ENCODE data around the gene GPR108.
"Not testable (repeated sequence)": the region's sequence is repeated elsewhere in the genome, so short reads cannot be mapped to it uniquely, and the experiment has no call there.

GPR108 gene

GRCh38 chr19:6737284-6737872 lies at the start of gene GPR108:
Gene GPR108 (minus strand): TSS chr19:6737580. CDS start chr19:6737576, 4 bp downstream.
- peak; percentile 99 for DNase-seq

- no peak for DNase-seq
Observed at GRCh38 chr19:6779206-6779605, 41.8 kb upstream of the GPR108 start.

- DNase-seq = no peak
Observed at GRCh38 chr19:6778386-6778785, 41.0 kb upstream of the GPR108 start.

GRCh38 chr19:6777434-6777833 lies 40.1 kb upstream of the GPR108 start:
- no peak for DNase-seq

- DNase-seq = no peak
Observed at GRCh38 chr19:6776999-6777398, 39.6 kb upstream of the GPR108 start.

GRCh38 chr19:6776045-6776444 lies 38.7 kb upstream of the GPR108 start:
- not testable (repeated sequence) for DNase-seq

GRCh38 chr19:6774821-6775707 lies 37.7 kb upstream of the GPR108 start:
- no peak for DNase-seq

- peak; percentile 74 for DNase-seq
Observed at GRCh38 chr19:6773323-6773931, 36.0 kb upstream of the GPR108 start.

- no peak for DNase-seq
Observed at GRCh38 chr19:6772866-6773322, 35.5 kb upstream of the GPR108 start.

- DNase-seq = peak; percentile 85
Observed at GRCh38 chr19:6772028-6772865, 34.9 kb upstream of the GPR108 start, which contains the start of gene VAV1. Gene VAV1 (plus strand): TSS chr19:6772708. CDS start chr19:6772808, 100 bp downstream.

GRCh38 chr19:6771648-6772027 lies 34.3 kb upstream of the GPR108 start:
- DNase-seq = not testable (repeated sequence)

- no peak for DNase-seq
Observed at GRCh38 chr19:6769006-6769619, 31.7 kb upstream of the GPR108 start.

- DNase-seq = no peak
Observed at GRCh38 chr19:6768236-6768785, 30.9 kb upstream of the GPR108 start.

- DNase-seq = peak; percentile 96
Observed at GRCh38 chr19:6767357-6768235, 30.2 kb upstream of the GPR108 start, which contains the start of gene SH2D3A. Gene SH2D3A (minus strand): TSS chr19:6767435. CDS start chr19:6763748, 3,687 bp downstream.

GRCh38 chr19:6767081-6767356 lies 29.6 kb upstream of the GPR108 start:
- no peak for DNase-seq

GRCh38 chr19:6766357-6767080 lies 29.1 kb upstream of the GPR108 start:
- DNase-seq = peak; percentile 31

GRCh38 chr19:6765738-6766356 lies 28.5 kb upstream of the GPR108 start:
- DNase-seq = no peak

- DNase-seq = not testable (repeated sequence)
Observed at GRCh38 chr19:6762253-6762797, 24.9 kb upstream of the GPR108 start.

GRCh38 chr19:6761053-6761676 lies 23.8 kb upstream of the GPR108 start:
- DNase-seq = peak; percentile 54

All from activated CD4-positive, alpha-beta T cell treated with anti-CD3 and anti-CD28 coated beads for 48 hours (primary cell).